AG10803 (cell line): ENCODE measurements around the gene USP20.
"Not testable (repeated sequence)": the region's sequence is repeated elsewhere in the genome, so short reads cannot be mapped to it uniquely, and the experiment has no call there.

Experiments used
- DNase-seq: peaks from one replicate; pipeline ENCODE4 v3.0.0; 2010; ENCODE audit warnings: low read depth
- H3K4me3 ChIP-seq: 2 replicates; pipeline ENCODE4 v1.5.1; 2011; ENCODE audit warnings: mild to moderate bottlenecking, low read length, control low read depth
- CTCF ChIP-seq: conservative IDR thresholded peaks from 2 replicates; pipeline ENCODE4 v1.5.1; 2011; ENCODE audit warnings: mild to moderate bottlenecking, low read length, control low read depth, inconsistent platforms

Gene USP20

GRCh38 chr9:129835128-129835859 lies at the start of gene USP20, which contains the start of gene C9orf78:
Gene USP20 (plus strand): TSS chr9:129835458. CDS start chr9:129852556, 17,098 bp downstream.
Gene C9orf78 (minus strand): TSS chr9:129835275. CDS start chr9:129835221, 54 bp downstream.
- no peak for TF ChIP-seq CTCF
- DNase-seq: peak; percentile 90
- peak within 1 kb of the TSS; percentile 98 for H3K4me3 ChIP-seq

- no peak overlapping the region for H3K4me3 ChIP-seq
- DNase-seq: peak; percentile 31
- no peak for TF ChIP-seq CTCF
Observed at GRCh38 chr9:129785866-129786265, 49.4 kb upstream of the USP20 start.

GRCh38 chr9:129786481-129786880 lies 48.8 kb upstream of the USP20 start:
- no peak overlapping the region for H3K4me3 ChIP-seq
- no peak for TF ChIP-seq CTCF
- no peak for DNase-seq

- no peak for DNase-seq
- TF ChIP-seq CTCF: no peak
- H3K4me3 ChIP-seq: no peak overlapping the region
Observed at GRCh38 chr9:129794549-129794948, 40.7 kb upstream of the USP20 start.

GRCh38 chr9:129796029-129796428 lies 39.2 kb upstream of the USP20 start:
- not testable (repeated sequence) for H3K4me3 ChIP-seq, DNase-seq

- H3K4me3 ChIP-seq: no peak overlapping the region
- no peak for DNase-seq
- no peak for TF ChIP-seq CTCF
Observed at GRCh38 chr9:129798973-129799372, 36.3 kb upstream of the USP20 start.

GRCh38 chr9:129801504-129801903 lies 33.8 kb upstream of the USP20 start:
- DNase-seq: no peak
- TF ChIP-seq CTCF: no peak
- no peak overlapping the region for H3K4me3 ChIP-seq
